Measurements from ENCODE around the gene SIRPD. TPM values are rescaled to one million over a fixed set of nuclear protein-coding genes. Genes with fewer than 3 reads are reported as not detected.
A peak's percentile ranks its signal among the peaks of the same experiment; 100 is the strongest.

SIRPD gene
- total RNA-seq, 2 experiments from 2014 or later, result not detected

GRCh38 chr20:1509237-1509636 lies 48.3 kb downstream of the SIRPD start:
- peak; percentile 32 for TF ChIP-seq CTCF (IDR thresholded peaks at IDR 0.05)
- ATAC-seq (peak; percentile 74), DNase-seq (peak; percentile 58)
- Mint-ChIP-seq H3K4me3 (no peak overlapping the region), H3K27ac (no peak overlapping the region), H3K36me3 (ENCODE audit: low read depth) (no peaks in the 10 kb centered on the region), H3K27me3 (peaks cover 8% of the 10 kb centered on the region), H3K4me1 (ENCODE audit: low read depth) (no peaks in the 10 kb centered on the region), H3K9me3 (peaks cover 9% of the 10 kb centered on the region)
- ChIA-PET POLR2A (interaction anchor here (1.1 kb wide), 1 partner anchor 225 kb away, joined by 3 read pairs; no protein-coding TSS in a partner anchor), CTCF (interaction anchor here (0.6 to 6.8 kb wide), 19 partner anchors 10 to 293 kb away, joined by 3 to 62 read pairs (median 4); partner anchors contain the start of gene NSFL1C)
- intact Hi-C loops (cut with micrococcal nuclease), result loop anchor here (10.0 kb wide), 1 partner anchor 226 kb away; no protein-coding TSS in a partner anchor

- CTCF ChIA-PET, result interaction anchor here (0.9 to 6.8 kb wide), 14 partner anchors 10 to 294 kb away, joined by 3 to 62 read pairs (median 6); partner anchors contain the start of gene NSFL1C
- POLR2A ChIA-PET, result interaction anchor here (1.1 kb wide), 1 partner anchor 226 kb away, joined by 3 read pairs; no protein-coding TSS in a partner anchor
- Mint-ChIP-seq H3K27ac (no peak overlapping the region), H3K36me3 (ENCODE audit: low read depth) (no peaks in the 10 kb centered on the region), H3K9me3 (peaks cover 9% of the 10 kb centered on the region), H3K4me3 (no peak overlapping the region), H3K27me3 (peaks cover 8% of the 10 kb centered on the region), H3K4me1 (ENCODE audit: low read depth) (peaks cover 2% of the 10 kb centered on the region)
- TF ChIP-seq CTCF (IDR thresholded peaks at IDR 0.05), result no peak
- DNase-seq (no peak), ATAC-seq (no peak)
- intact Hi-C loops (cut with micrococcal nuclease), result loop anchor here (10.0 kb wide), 1 partner anchor 226 kb away; no protein-coding TSS in a partner anchor
Measured at GRCh38 chr20:1508574-1508973, 48.9 kb downstream of the SIRPD start.

GRCh38 chr20:1507276-1507675 lies 50.2 kb downstream of the SIRPD start:
- intact Hi-C loops (cut with micrococcal nuclease), result loop anchor here (10.0 kb wide), 1 partner anchor 228 kb away; no protein-coding TSS in a partner anchor
- CTCF ChIA-PET, result interaction anchor here (1.7 to 6.8 kb wide), 4 partner anchors 227 to 270 kb away, joined by 3 to 62 read pairs (median 28); no protein-coding TSS in a partner anchor
- ATAC-seq (no peak), DNase-seq (no peak)
- Mint-ChIP-seq H3K36me3 (ENCODE audit: low read depth) (no peaks in the 10 kb centered on the region), H3K27me3 (peaks cover 12% of the 10 kb centered on the region), H3K9me3 (peaks cover 3% of the 10 kb centered on the region), H3K4me3 (no peak overlapping the region), H3K27ac (no peak overlapping the region), H3K4me1 (ENCODE audit: low read depth) (peaks cover 4% of the 10 kb centered on the region)
- POLR2A ChIA-PET, result interaction anchor here (0.6 kb wide), 1 partner anchor 81 kb away, joined by 3 read pairs; no protein-coding TSS in a partner anchor
- TF ChIP-seq CTCF (IDR thresholded peaks at IDR 0.05), result no peak

GRCh38 chr20:1505871-1506270 lies 51.6 kb downstream of the SIRPD start:
- Mint-ChIP-seq H3K27ac (no peak overlapping the region), H3K4me1 (ENCODE audit: low read depth) (peaks cover 4% of the 10 kb centered on the region), H3K36me3 (ENCODE audit: low read depth) (no peaks in the 10 kb centered on the region), H3K9me3 (peaks cover 2% of the 10 kb centered on the region), H3K4me3 (no peak overlapping the region), H3K27me3 (peaks cover 14% of the 10 kb centered on the region)
- POLR2A ChIA-PET, result interaction anchor here (1.3 kb wide), 1 partner anchor 9 kb away, joined by 3 read pairs; no protein-coding TSS in a partner anchor
- DNase-seq (no peak), ATAC-seq (no peak)
- CTCF ChIA-PET, result interaction anchor here (1.0 to 6.8 kb wide), 5 partner anchors 18 to 271 kb away, joined by 3 to 62 read pairs (median 28); partner anchors contain the start of gene NSFL1C
- TF ChIP-seq CTCF (IDR thresholded peaks at IDR 0.05), result no peak
- intact Hi-C loops (cut with micrococcal nuclease), result loop anchor here (10.0 kb wide), 1 partner anchor 229 kb away; no protein-coding TSS in a partner anchor

- CTCF ChIA-PET, result interaction anchor here (0.6 to 4.4 kb wide), 10 partner anchors 9 to 346 kb away, joined by 3 to 46 read pairs (median 18); partner anchors contain the start of genes NSFL1C and SIRPB2
- no peak for ATAC-seq
- POLR2A ChIA-PET, result interaction anchor here (1.1 kb wide), 1 partner anchor 265 kb away, joined by 3 read pairs; no protein-coding TSS in a partner anchor
- peaks cover 16% of the 10 kb centered on the region for H3K27me3 Mint-ChIP-seq
- no peaks in the 10 kb centered on the region for H3K36me3 Mint-ChIP-seq (ENCODE audit: low read depth)
- DNase-seq, result no peak
- H3K9me3 Mint-ChIP-seq, result peaks cover 2% of the 10 kb centered on the region
- H3K4me1 Mint-ChIP-seq (ENCODE audit: low read depth), result peaks cover 4% of the 10 kb centered on the region
- H3K27ac Mint-ChIP-seq, result no peak overlapping the region
- intact Hi-C loops (cut with micrococcal nuclease), result loop anchor here (10.0 kb wide), 1 partner anchor 229 kb away; no protein-coding TSS in a partner anchor
- no peak for TF ChIP-seq CTCF (IDR thresholded peaks at IDR 0.05)
- H3K4me3 Mint-ChIP-seq, result no peak overlapping the region
Measured at GRCh38 chr20:1505361-1505760, 52.1 kb downstream of the SIRPD start.
